Activated effector memory CD4-positive, alpha-beta T cell treated with Interleukin-2 at 50 U/mL for 16 hours (primary cell): ENCODE measurements around the gene AMACR.
"Not testable (repeated sequence)": the region's sequence is repeated elsewhere in the genome, so short reads cannot be mapped to it uniquely, and the experiment has no call there.

Source experiments
- DNase-seq: peaks from one replicate; pipeline ENCODE4 v3.0.0-alpha.2; 2020

The AMACR gene

GRCh38 chr5:34035756-34036155, 27.9 kb upstream of the AMACR start:
- DNase-seq = no peak

GRCh38 chr5:34034534-34035327, 26.9 kb upstream of the AMACR start:
- no peak for DNase-seq

- DNase-seq = no peak
Observed at GRCh38 chr5:34031966-34032365, 24.1 kb upstream of the AMACR start.

DNA sequence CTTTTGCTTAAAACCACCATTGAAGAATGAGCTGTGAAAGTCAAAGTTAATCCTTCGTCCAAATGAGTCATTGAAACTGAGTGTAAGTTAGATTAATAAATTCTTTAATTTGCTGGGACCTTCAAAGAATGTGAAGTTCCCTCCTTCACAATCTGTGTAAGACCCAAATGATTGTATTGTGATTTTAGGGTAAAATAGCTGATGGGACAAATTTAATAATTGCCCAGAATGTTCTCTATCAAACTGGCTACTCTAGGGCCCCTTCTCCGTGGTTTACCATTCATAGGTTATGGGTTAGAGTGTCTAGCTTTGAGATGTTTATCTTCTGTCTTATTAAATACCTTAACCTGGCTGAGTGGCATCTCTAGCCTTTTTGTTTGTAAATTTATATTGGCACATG, 23.3 kb upstream of the AMACR start:
- no peak for DNase-seq

DNA sequence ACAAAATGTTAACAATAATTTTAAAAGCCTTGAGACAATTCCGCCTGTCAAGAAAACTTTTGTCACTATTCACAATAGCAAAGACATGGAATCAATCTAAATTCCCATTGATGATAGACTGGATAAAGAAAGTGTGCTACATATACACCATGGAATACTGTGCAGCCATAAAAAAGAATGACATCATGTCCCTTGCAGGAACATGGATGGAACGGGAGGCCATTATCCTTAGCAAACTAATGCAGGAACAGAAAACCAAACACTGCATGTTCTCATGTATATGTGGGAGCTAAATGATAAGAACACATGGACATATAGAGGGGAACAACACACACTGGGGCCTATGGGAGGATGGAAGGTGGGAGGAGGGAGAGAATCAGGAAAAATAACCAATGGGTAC, 22.7 kb upstream of the AMACR start:
- not testable (repeated sequence) for DNase-seq

DNA sequence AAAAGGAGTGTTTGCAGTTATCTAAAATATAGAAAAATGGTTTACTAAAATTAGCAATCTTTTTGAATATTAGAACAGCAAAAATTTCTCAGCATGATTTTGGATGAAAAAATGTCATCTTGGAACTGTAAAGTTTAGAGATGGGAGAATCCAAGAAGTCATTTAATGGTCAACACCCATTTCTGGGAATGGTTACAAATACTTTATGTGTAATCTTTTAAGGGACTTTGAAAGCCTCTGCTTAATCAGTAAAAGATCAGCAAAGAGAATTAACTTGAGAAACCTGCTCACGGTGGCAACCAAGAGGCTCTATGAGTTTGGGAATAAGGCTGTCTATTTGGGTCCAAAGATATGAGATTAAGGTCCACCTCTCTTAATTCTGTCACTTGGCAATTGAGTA, 22.2 kb upstream of the AMACR start:
- DNase-seq = no peak

DNA sequence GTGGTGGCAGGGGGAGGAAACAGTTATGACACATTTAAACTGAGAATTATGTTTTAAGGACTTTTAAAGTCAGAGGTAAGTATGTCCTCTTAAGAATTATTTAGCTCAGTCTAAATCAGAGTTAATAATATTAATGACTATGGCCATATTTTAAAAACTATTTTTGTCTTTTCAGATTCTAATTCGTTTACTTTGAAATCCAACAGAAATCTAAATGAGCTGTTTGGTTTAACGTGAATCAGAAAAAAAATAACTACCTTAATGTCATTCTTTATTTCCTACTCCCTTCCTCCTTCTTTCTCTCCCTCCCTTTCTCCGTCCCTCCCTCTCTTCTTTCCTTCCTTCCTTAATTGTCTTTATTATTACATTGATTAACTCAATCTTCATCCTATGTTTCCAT, 20.5 kb upstream of the AMACR start:
- DNase-seq = no peak

DNA sequence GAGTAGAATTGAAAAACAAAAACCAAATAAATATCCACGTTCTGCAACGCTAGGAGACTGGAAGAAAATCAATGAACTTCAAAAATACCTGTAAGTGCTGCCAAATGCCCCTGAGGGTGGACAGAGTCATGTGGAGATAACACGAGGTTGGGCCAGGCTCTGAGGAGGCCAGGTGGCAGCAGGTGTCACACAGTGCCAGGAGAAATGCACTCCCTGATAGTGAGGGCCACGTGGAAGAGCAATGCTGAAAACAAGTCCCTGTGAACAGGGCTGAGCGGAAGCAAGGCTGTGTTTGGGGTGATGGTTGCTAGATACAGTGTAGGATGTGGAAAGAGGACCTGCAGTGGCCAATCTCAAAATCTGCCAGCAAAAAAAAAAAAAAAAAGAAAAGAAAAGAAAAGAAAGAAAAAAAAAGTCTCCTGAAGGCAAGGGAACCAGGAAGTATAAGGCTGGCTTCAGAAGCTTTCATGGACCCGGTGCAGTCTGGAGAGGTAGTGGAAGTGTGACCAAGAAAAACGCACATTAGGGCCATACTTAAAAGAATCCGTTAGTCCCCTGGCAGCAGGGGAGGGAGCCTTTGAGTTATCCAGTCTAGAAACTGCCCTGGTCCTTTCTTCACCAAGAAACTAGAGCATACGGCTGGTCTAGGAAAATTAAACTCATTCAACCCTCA, 18.4 kb upstream of the AMACR start:
- no peak for DNase-seq

GRCh38 chr5:34022121-34022705, 14.4 kb upstream of the AMACR start:
- DNase-seq = no peak

DNA sequence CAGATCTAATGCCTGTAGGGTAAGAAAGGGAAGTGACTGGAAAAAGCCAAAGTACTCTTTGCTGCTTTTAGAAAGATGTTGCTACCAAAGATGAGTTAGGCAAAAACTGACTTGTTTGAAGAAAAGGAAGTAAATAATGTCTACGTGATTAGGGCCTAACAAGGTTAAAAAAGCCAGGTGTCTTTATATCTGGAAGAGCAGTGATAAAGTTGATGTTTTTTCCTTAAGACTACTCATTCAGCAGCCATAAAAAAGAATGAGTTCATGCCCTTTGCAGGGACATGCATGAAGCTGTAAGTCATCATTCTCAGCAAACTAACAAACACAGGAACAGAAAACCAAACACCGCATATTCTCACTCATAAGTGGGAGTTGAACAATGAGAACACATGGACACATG, 13.5 kb upstream of the AMACR start:
- DNase-seq = no peak

DNA sequence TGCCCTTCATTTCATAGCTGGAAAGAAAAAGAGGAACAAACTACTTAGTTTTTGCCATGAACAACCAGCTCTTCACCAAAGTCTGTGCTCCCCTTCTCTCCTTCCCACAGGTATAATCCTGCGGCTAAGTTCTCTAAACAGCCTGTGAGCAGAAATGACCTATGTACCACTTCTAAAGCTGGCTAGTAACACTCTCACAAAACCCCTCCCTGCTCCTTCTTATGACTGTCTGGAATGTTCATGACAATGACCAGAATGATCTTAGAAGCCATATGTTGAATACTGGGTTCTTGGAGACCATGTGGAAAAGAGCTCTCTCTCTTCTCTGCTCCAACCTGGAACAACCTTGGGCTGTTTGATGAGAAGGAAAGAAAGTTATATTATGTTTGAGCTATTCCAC, 12.9 kb upstream of the AMACR start:
- no peak for DNase-seq

DNA sequence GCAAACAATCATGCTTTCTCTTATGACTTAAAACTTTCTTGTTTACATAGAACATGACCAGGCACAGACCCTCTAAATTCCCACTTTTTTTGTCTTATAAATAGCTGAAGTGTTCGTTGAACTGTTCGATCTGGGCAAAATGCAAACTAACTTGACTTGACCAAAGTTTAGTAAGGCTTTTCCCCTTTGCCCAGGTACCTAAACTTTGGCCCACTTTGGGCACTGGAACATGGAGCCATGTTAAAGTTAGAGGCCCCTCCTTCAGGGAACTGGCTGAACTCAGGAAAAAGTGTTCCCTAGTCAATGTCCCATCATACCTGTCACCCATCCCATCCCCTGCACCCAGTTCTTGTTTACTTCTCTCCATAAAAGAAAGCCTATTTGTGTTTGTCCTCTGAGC, 9.4 kb upstream of the AMACR start:
- no peak for DNase-seq

GRCh38 chr5:34016750-34017149, 8.9 kb upstream of the AMACR start:
- DNase-seq = no peak

DNA sequence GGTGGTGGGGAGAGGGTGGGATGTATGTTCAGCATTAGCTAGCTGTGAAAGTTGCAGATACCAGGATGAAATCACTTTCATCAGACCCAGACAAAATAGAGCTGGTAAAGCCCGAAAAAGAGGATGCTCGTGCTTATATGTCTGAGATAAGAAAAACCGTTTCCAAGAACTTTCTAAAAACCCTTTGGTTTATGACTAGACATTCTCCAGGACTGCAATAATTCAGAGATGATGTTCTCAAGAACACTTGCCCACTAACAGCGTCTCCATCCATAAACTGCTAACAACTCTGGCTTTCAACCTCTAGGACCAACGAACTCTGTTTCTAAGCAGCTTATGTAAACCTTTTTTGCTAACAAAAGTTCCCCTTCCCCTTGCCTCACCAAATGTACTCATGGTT, 8.4 kb upstream of the AMACR start:
- no peak for DNase-seq

DNA sequence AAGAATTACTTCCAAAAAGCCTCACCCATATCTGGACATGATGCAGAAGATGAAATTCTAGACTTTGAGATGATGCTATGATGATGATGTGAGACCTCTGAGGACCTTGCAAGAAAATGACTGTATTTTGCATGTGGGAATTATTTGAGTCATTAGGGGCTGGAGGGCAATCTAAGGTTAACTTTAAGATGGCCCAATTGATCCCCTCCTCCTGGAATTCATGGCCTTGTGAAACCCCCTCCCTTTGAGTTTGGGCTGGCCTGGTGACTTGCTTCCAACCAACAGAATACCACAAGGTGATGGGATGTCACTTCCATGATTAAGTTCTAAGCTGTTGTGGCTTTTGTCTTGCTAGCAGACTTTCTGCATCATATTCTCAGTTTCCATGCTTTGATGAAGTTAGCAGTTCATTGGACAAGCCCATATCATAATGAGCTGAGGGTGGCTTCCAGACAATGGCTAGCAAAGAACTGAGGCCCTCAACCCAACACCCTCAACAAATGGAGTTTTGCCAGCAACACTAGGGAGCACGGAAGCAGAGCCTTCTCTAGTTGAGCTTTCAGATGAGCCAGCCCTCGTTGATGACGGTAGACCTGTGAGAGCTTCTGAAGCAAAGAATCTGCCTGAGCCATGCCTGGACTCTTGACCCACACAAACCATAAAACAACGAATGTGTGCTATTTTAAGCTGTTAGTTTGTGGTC, 7.4 kb upstream of the AMACR start:
- DNase-seq = no peak

- DNase-seq = no peak
Observed at GRCh38 chr5:34014626-34015025, 6.8 kb upstream of the AMACR start.

DNA sequence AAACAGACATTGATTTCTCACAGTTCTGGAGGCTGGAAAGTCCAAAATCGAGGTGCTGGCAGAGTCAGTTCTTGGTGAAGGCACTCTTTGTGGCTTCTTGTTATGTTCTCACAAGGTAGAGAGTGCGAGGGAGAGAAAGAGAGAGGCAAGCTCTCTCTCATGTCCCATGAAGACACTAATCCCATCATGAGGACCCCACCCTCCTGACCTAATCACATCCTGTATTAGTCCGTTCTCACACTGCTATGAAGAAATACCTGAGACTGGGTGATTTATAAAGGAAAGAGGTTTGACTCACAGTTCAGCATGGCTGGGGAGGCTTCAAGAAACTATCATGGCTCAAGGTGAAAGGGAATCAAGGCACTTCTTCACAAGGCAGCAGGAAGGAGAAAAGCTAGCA, 5.7 kb upstream of the AMACR start:
- no peak for DNase-seq

GRCh38 chr5:34012791-34013190, 4.9 kb upstream of the AMACR start:
- DNase-seq = no peak

GRCh38 chr5:34011536-34011935, 3.7 kb upstream of the AMACR start:
- no peak for DNase-seq

DNA sequence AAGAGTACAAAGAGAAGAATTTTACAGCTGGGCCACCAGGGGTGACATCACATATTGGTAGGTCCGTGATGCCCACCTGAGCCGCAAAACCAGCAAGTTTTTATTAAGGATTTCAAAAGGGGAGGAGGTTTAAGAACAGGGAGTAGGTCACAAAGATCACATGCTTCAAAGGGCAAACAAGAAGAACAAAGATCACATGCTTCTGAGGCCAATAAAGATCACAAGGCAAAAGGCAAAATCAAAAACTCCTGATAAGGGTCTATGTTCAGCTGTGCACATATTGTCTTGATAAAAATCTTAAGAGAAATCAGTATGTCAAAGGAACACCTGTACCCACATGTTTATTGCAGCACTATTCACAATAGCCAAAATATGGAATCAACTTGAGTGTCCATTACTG, 2.3 kb upstream of the AMACR start:
- not testable (repeated sequence) for DNase-seq

DNA sequence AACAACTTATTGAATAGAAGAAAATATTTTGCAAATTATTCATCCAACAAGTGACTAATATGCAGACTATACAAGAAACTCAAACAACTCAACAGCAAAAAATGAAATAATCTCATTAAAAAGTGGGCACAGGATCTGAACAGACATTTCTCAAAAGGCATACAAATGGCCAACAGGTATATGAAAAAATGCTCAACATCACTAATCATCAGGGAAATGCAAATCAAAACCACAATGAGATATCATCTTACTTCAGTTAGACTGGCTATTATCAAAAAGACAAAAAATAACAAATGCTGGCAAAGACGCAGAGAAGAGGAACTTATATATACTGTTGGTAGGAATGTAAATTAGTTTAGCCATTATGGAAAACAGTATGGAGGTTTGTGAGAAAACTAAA, 1.8 kb upstream of the AMACR start:
- no peak for DNase-seq

DNA sequence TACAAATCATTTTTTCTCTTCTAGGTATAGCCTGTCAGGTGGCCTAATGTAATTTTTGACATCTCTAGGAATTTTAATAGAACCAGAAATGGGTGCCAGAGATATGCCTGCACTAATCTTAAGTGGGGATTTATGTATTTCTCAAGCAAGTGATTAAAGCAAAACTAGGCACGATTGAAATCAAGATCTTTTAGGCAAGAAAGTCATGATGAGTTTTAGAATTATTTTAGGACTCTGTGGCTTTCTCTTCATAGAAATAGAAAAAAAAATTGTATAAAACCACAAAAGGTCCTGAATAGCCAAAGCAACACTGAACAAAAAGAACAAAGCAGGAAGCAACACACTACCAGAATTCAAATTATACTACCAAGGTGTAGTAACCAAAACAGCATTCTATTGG, 952 bp upstream of the AMACR start:
- DNase-seq = no peak

DNA sequence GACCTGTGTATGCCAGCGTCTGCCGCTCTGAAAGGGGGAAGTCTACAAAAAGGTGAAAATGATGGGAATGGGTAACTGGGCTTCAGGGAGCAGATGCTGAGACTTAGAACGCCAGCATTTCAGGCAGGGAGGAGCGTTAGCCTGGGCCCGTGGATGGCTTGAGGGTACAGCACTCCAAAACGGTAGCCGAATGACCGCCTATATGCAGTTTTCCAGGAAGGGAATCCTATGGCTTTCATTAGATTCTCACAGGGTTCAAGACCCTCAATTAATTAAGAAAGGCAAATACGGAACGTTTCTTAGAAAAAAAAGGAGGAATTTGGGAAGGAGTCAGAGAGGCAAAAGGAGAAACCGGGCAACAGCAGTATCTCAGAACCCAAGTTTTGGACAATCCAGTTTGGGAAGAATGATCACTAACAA, 639 bp downstream of the AMACR start:
- DNase-seq = no peak

DNA sequence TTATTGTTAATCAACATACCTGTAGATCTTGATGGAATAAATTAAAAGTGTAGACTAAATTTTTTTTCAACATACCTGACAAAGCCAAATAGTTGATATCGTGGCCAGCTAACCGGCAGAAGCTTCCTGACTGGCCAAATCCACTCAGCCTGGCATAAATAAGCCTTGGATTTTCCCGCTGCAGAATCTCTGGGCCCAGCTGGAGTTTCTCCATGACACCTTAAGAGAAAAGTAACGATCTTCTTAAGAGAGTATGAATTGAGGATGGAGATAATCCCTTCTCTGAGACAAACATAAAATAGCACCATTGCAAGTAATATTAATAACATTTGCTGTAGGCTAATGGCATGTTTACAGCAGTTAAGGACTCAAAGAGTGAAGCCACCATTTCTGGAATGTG, 2.2 kb downstream of the AMACR start:
- no peak for DNase-seq
